Measurements from ENCODE around the gene MARCHF5.

- TF ChIP-seq CTCF (IDR thresholded peaks at IDR 0.05), result no peak
- TF ChIP-seq POLR2A (IDR thresholded peaks at IDR 0.05), result no peak
Measured at GRCh38 chr10:92323079-92323478, 32.1 kb downstream of the MARCHF5 start.
